Uterus (tissue), 2 donors: Measurements from ENCODE around the gene HDGFL3.

Experiments
- POLR2A ChIP-seq, 2 donors: fragments of 450-650 bp; IDR thresholded peaks; one replicate each; pipeline ENCODE4 v1.6.1; 2016; ENCODE audit warnings: antibody characterized with exemption in 2 of 2, mild to moderate bottlenecking in 1 of 2, moderate library complexity in 1 of 2
- TF ChIP-seq, protein P1 (sequence below), 4 experiments: fragments of 200-600 bp in 2 of 4; fragments of 450-650 bp in 2 of 4; sonication (generic) in 2 of 4; IDR thresholded peaks; one replicate each; pipeline ENCODE4 v1.5.1; 2016 to 2019; ENCODE audit warnings: antibody characterized with exemption in 4 of 4, mild to moderate bottlenecking in 2 of 4, moderate library complexity in 1 of 4

DNA sequence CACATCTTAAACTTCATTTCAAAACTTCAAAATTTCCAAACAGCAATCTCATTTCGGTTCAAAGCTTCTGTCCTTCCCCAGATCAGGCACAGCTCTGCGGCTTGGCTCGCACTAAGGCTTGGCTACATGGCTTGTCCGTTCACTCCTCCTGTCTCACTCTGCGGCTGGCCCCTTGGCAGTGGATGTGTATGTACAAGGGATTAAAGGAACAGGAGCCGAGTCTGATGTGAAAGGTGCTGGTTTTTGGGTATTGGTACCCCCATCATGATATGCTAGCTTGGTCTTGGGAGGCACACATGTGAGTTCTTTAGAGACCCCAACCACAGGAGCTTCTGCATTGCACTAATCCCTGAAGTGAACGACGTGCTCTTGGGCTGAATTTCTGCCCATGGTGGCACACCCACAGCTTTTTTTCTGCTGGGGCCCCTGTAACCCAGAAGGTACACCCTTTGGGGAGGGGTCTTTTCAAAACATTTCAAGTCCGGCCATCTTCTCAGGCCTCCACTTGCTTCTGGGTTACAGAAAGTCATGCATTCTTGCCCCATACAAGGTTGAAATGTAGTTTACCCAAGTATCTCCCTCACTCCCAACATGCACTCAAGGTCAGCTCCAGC, 87.5 kb downstream of the HDGFL3 start:
- no peak for TF ChIP-seq POLR2A (IDR thresholded peaks at IDR 0.05)
- TF ChIP-seq, protein P1, sequence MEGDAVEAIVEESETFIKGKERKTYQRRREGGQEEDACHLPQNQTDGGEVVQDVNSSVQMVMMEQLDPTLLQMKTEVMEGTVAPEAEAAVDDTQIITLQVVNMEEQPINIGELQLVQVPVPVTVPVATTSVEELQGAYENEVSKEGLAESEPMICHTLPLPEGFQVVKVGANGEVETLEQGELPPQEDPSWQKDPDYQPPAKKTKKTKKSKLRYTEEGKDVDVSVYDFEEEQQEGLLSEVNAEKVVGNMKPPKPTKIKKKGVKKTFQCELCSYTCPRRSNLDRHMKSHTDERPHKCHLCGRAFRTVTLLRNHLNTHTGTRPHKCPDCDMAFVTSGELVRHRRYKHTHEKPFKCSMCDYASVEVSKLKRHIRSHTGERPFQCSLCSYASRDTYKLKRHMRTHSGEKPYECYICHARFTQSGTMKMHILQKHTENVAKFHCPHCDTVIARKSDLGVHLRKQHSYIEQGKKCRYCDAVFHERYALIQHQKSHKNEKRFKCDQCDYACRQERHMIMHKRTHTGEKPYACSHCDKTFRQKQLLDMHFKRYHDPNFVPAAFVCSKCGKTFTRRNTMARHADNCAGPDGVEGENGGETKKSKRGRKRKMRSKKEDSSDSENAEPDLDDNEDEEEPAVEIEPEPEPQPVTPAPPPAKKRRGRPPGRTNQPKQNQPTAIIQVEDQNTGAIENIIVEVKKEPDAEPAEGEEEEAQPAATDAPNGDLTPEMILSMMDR (IDR thresholded peaks at IDR 0.05), result no peak
